Prostate gland (tissue), 2 donors: ENCODE measurements around the gene ZMIZ1. TPM values are rescaled to one million over a fixed set of nuclear protein-coding genes. Genes with fewer than 3 reads are reported as not detected.
A peak's percentile ranks its signal among the peaks of the same experiment; 100 is the strongest.

ENCODE experiments used
- DNase-seq: peaks from one replicate; pipeline ENCODE4 v3.0.0-alpha.2; 2019; ENCODE audit warnings: low spot score
- H3K27ac ChIP-seq, 2 donors: fragments of 200-600 bp; sonication (generic); 2 replicates each; pipeline ENCODE4 v1.5.1; 2017 to 2019
- H3K27me3 ChIP-seq: fragments of 200-600 bp; sonication (generic); replicated peaks from 2 replicates; pipeline ENCODE4 v1.5.1; 2019; ENCODE audit not compliant: insufficient read depth
- H3K36me3 ChIP-seq, 2 donors: fragments of 200-600 bp; sonication (generic); 1 replicate in 1 of 2; 2 replicates in 1 of 2; pipeline versions ENCODE4 v1.5.1 to v1.8.1; 2017 to 2019
- H3K4me1 ChIP-seq: fragments of 200-600 bp; sonication (generic); replicated peaks from 2 replicates; pipeline ENCODE4 v1.5.1; 2019
- H3K4me3 ChIP-seq, 2 donors: fragments of 200-600 bp; sonication (generic); 2 replicates each; pipeline ENCODE4 v1.5.1; 2017 to 2019
- H3K9me3 ChIP-seq: fragments of 200-600 bp; sonication (generic); 2 replicates; pipeline ENCODE4 v1.5.1; 2017
- POLR2A ChIP-seq: fragments of 450-650 bp; IDR thresholded peaks from one replicate; pipeline ENCODE4 v1.6.1; 2016; ENCODE audit warnings: antibody characterized with exemption, mild to moderate bottlenecking
- POLR2AphosphoS5 ChIP-seq: sonication (generic); formaldehyde crosslinking; IDR thresholded peaks from one replicate; pipeline ENCODE4 v1.6.1; 2017; ENCODE audit warnings: antibody characterized with exemption
- WGBS: methylation state at CpG from one replicate; pipeline ENCODE4 v1.1.5; 2018; 5-methylcytosine and 5-hydroxymethylcytosine counted together
- intact Hi-C: fragments of 100-400 bp; cut with DNase I; formaldehyde crosslinking; loops from one replicate; pipeline ENCODE4 v1.14.2; 2022
- total RNA-seq, 2 donors: library from RNA; depleted of rRNA; stranded (reverse); fragments of >200 nt; gene quantifications; one replicate each; pipeline ENCODE4 v1.1.0, GENCODE V29; 2016
- TF ChIP-seq, protein P1 (sequence below), 4 experiments: fragments of 200-600 bp in 2 of 4; fragments of 450-650 bp in 2 of 4; sonication (generic) in 2 of 4; IDR thresholded peaks; 1 replicate in 3 of 4; 2 replicates in 1 of 4; pipeline ENCODE4 v1.5.1; 2016 to 2019; ENCODE audit warnings: antibody characterized with exemption in 4 of 4, mild to moderate bottlenecking in 2 of 4, moderate library complexity in 2 of 4

ZMIZ1 gene
- total RNA-seq, 2 donors from 2014 or later, result 69.6 to 78.5 TPM

DNA sequence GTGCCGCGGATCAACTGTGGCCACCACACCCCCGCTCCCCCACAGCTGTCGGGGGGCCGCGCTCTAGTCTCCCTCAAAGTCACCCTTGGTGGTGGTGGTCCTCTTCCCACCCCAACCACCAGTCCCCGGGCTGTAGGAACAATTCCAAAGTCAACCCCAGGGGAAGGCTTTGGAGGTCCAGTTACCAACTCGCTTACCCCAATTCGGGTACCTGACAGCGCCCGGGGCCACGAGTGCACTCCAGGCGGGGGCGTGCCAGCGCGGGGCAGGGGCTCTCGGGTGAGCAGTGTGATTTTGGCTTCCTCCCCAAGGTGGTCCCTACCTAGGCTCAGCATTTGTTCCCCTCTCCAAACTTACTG, 584 bp upstream of the ZMIZ1 start:
- TF ChIP-seq POLR2AphosphoS5, result no peak
- TF ChIP-seq, protein P1, sequence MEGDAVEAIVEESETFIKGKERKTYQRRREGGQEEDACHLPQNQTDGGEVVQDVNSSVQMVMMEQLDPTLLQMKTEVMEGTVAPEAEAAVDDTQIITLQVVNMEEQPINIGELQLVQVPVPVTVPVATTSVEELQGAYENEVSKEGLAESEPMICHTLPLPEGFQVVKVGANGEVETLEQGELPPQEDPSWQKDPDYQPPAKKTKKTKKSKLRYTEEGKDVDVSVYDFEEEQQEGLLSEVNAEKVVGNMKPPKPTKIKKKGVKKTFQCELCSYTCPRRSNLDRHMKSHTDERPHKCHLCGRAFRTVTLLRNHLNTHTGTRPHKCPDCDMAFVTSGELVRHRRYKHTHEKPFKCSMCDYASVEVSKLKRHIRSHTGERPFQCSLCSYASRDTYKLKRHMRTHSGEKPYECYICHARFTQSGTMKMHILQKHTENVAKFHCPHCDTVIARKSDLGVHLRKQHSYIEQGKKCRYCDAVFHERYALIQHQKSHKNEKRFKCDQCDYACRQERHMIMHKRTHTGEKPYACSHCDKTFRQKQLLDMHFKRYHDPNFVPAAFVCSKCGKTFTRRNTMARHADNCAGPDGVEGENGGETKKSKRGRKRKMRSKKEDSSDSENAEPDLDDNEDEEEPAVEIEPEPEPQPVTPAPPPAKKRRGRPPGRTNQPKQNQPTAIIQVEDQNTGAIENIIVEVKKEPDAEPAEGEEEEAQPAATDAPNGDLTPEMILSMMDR (IDR thresholded peaks at IDR 0.05), result no peak
- no peak for TF ChIP-seq POLR2A
- DNase-seq, result no peak
- no peaks in the 10 kb centered on the region for H3K36me3 ChIP-seq
- H3K9me3 ChIP-seq, result no peaks in the 10 kb centered on the region
- H3K27ac ChIP-seq, result peak overlapping the region; percentile 97 to 99
- peak overlapping the region; percentile 92 to 93 for H3K4me3 ChIP-seq
- H3K27me3 ChIP-seq, result no peaks in the 10 kb centered on the region
- peaks cover 13% of the 10 kb centered on the region for H3K4me1 ChIP-seq
- intact Hi-C loops, result loop anchor here (2.0 to 10.0 kb wide), 3 partner anchors 93 to 1023 kb away; no protein-coding TSS in a partner anchor
- 5% methylated on average over 17 of the region's 17 CpGs for WGBS

DNA sequence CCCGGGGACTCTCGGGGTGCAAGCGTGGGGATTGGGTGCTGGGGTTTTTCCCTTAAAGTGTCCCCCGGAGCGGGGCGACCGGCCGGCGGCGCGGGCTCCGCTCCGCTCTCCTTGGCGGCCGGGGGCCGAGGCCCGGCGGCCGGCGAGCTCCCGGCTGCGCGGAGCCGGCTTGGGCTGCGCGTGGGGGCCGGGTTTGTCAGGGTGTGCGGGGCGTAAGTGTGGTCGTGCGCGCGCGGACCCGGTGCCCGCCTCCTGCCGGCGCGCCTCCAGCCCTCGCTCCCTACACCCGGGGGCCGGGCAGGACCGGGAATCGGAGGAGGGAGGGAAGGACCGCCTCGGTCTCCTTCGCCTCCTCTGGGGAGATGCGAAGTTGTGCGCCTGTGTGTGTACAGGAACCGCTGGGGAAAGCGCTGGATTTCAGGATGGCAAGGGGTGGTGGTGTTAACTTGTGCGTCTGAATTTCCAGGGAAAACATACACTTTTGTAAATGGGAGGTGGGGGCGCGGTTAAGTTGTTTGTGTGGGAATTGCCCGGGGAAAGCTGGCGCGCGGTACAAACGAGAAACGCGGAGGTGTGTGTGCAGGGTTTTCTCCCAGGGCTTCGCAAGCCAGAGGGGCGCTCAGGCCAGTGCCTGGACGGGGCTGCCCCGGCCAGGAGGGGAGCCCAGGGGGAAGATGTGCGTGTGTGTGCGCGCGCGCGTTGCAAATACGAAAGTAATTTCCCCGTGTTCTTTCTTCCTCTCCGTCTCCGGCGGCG, 737 bp downstream of the ZMIZ1 start:
- H3K27me3 ChIP-seq, result no peaks in the 10 kb centered on the region
- H3K9me3 ChIP-seq, result no peaks in the 10 kb centered on the region
- WGBS, result under 1% methylated on average over 71 of the region's 77 CpGs
- peak overlapping the region; percentile 97 to 99 for H3K27ac ChIP-seq
- H3K4me1 ChIP-seq, result peaks cover 26% of the 10 kb centered on the region
- intact Hi-C loops, result loop anchor here (2.0 to 10.0 kb wide), 8 partner anchors 43 to 1025 kb away; no protein-coding TSS in a partner anchor
- H3K4me3 ChIP-seq, result peak overlapping the region; percentile 92 to 93
- DNase-seq, result no peak
- no peaks in the 10 kb centered on the region for H3K36me3 ChIP-seq
- TF ChIP-seq, protein P1 (IDR thresholded peaks at IDR 0.05), result no peak
- peak; percentile 8 for TF ChIP-seq POLR2AphosphoS5

DNA sequence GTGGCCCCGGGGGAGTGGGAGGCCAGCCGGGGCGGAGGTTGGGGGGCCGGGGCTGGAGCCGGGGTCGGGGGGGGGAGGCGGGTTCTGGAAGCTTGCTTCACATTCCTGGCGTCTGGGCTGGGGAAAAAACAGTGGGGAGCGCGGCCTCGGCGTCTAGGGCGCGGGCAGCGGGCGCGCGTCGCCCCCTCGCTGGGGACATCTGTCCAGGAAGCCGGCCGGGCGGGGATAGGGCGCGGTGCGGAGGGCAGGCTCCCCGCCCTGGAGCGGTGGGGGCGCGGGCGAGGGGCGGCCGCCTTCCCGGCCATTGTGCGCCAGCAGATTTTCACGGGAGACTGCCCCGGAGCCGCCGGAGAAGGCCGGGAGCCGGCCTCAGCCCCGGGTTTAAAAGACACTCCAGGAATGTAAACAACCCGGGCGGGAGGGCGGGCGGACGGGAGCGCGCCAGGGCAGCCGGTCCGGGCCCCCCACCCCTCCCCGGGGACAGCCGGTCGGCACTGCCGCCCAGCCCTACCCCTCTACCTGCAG, 1.4 kb downstream of the ZMIZ1 start:
- Histone ChIP-seq H3K4me1 (peaks cover 31% of the 10 kb centered on the region), H3K4me3 (peak overlapping the region; percentile 92 to 93), H3K27ac (peak overlapping the region; percentile 97 to 99), H3K9me3 (no peaks in the 10 kb centered on the region), H3K27me3 (no peaks in the 10 kb centered on the region), H3K36me3 (no peaks in the 10 kb centered on the region)
- intact Hi-C loops, result loop anchor here (2.0 to 5.0 kb wide), 5 partner anchors 43 to 858 kb away; no protein-coding TSS in a partner anchor
- no peak for TF ChIP-seq POLR2A
- TF ChIP-seq, protein P1 (IDR thresholded peaks at IDR 0.05), result peak in 1 of 4 experiments; percentile 5
- TF ChIP-seq POLR2AphosphoS5, result no peak
- peak; percentile 50 for DNase-seq
- WGBS, result under 1% methylated on average over 36 of the region's 55 CpGs

DNA sequence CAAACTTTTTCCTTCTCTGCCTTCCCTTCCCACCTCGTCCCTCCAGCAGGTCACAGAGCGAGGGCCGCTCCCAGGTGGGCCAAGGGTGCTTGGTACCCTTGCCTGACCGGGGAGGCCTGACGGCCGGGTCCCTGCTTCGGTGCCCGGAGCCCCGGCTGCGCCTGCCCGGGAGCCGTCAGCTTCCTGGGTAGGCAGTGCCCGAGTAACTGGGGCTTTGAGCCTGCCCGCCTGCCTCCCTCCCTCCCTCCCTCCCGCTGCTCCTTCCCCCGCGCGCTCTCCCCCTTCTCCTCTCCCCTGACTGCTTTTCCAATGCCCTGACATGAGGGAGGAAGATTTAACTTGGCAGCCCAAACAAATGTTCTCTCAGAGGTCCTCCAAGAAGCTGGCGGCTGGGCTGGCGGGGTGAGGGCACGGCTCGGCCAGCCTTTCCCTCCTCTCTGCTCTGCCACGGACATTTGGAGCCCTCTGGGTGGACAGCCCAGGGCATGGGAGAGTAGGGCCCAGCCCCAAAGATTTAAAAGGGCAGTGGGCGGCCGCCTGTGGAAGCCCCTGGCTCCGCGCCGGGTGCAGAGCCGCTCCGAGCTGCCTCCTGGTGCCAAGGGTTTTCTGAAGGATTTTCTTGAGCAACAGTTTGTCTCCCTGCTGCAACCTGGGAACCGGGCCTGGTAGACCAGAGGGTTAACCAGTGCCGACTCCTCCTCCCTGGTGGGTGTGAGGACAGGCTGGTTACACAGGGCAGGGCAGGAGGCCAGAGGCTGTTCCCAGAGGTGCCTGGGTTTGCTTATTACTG, 2.0 kb downstream of the ZMIZ1 start:
- 2% methylated on average over 30 of the region's 32 CpGs for WGBS
- H3K4me3 ChIP-seq, result peak overlapping the region; percentile 92 to 93
- intact Hi-C loops, result loop anchor here (2.0 to 5.0 kb wide), 5 partner anchors 42 to 858 kb away; no protein-coding TSS in a partner anchor
- H3K27ac ChIP-seq, result peak overlapping the region; percentile 97 to 99
- TF ChIP-seq POLR2A (peak; percentile 31), POLR2AphosphoS5 (peak; percentile 80)
- TF ChIP-seq, protein P1 (IDR thresholded peaks at IDR 0.05), result peak in 1 of 4 experiments; percentile 22
- no peaks in the 10 kb centered on the region for H3K9me3 ChIP-seq
- peaks cover 37% of the 10 kb centered on the region for H3K4me1 ChIP-seq
- H3K36me3 ChIP-seq, result no peaks in the 10 kb centered on the region
- DNase-seq, result peak; percentile 94
- H3K27me3 ChIP-seq, result no peaks in the 10 kb centered on the region
